Lung (tissue), 12 donors: ENCODE measurements around the gene SEZ6L2. TPM values are rescaled to one million over a fixed set of nuclear protein-coding genes. Genes with fewer than 3 reads are reported as not detected.

Experiments used
- ATAC-seq: fragments of 200-7000 bp; cut with Tn5 transposase; one replicate; pipeline ENCODE4 v1.9.1; 2020; ENCODE audit warnings: moderate number of reproducible peaks; ENCODE audit not compliant: insufficient read depth, low FRiP score
- DNase-seq, 3 donors: peaks; one replicate each; pipeline ENCODE4 v3.0.0-alpha.2; 2013 to 2017
- H3K27ac ChIP-seq, 2 donors: one replicate each; pipeline ENCODE4 v1.5.1; 2013; ENCODE audit warnings: mild to moderate bottlenecking in 2 of 2, moderate library complexity in 2 of 2, control low read depth in 1 of 2, inconsistent platforms in 1 of 2, low read depth in 1 of 2, low read length in 1 of 2
- H3K27me3 ChIP-seq, 3 donors: one replicate each; pipeline ENCODE4 v1.5.1; 2013; ENCODE audit warnings: low read length in 2 of 3; ENCODE audit not compliant: control insufficient read depth in 3 of 3, insufficient read depth in 3 of 3
- H3K36me3 ChIP-seq, 4 donors: one replicate each; pipeline ENCODE4 v1.5.1; 2013; ENCODE audit warnings: low read length in 4 of 4, mild to moderate bottlenecking in 1 of 4, moderate library complexity in 1 of 4; ENCODE audit not compliant: control insufficient read depth in 4 of 4, insufficient read depth in 4 of 4
- H3K4me1 ChIP-seq, 5 donors: one replicate each; pipeline ENCODE4 v1.5.1; 2013; ENCODE audit warnings: low read length in 5 of 5, mild to moderate bottlenecking in 2 of 5, moderate library complexity in 1 of 5; ENCODE audit not compliant: control insufficient read depth in 5 of 5, insufficient read depth in 5 of 5
- H3K4me3 ChIP-seq: one replicate; pipeline ENCODE4 v1.5.1; 2013; ENCODE audit warnings: mild to moderate bottlenecking, control low read depth, moderate library complexity
- H3K9ac ChIP-seq, 2 donors: one replicate each; pipeline ENCODE4 v1.5.1; 2013; ENCODE audit warnings: low read length in 2 of 2, control low read depth in 1 of 2; ENCODE audit not compliant: insufficient read depth in 1 of 2
- H3K9me3 ChIP-seq, 4 donors: one replicate each; pipeline ENCODE4 v1.5.1; 2013; ENCODE audit warnings: low read length in 3 of 4, mild to moderate bottlenecking in 1 of 4, moderate library complexity in 1 of 4; ENCODE audit not compliant: control insufficient read depth in 4 of 4, insufficient read depth in 3 of 4
- CTCF ChIP-seq: IDR thresholded peaks from 2 replicates; pipeline ENCODE4 v1.5.1; 2012; ENCODE audit warnings: mild to moderate bottlenecking; ENCODE audit errors: control extremely low read depth, extremely low read depth
- WGBS, 2 donors: extraction: QIAGEN DNeasy Blood & Tissue Kit; methylation state at CpG; one replicate each; pipeline ENCODE4 v1.1.7; 2013; 5-methylcytosine and 5-hydroxymethylcytosine counted together
- polyA plus RNA-seq, 2 donors: library from polyadenylated mRNA; stranded (reverse); fragments of 200-250 nt; gene quantifications; one replicate each; pipeline ENCODE4 v1.2.1, GENCODE V29; 2013
- total RNA-seq, 2 donors: library from RNA; depleted of rRNA in 1 of 2; stranded (reverse); fragments of >200 nt in 1 of 2; gene quantifications; one replicate each; pipeline ENCODE4 v1.2.1, GENCODE V29; 2014 to 2021
- donor health status: control.
- donor health status: control.
- donor health status: Bipolar disorder and iron deficiency.
- donor health status: healthy.
- donor health status: DM: yes; HTN: yes; CAD: no.

Gene SEZ6L2
- total and polyA plus RNA-seq, 4 donors = 4.6 to 19.2 (median 6.1) TPM

- Histone ChIP-seq H3K9ac (no peak overlapping the region), H3K9me3 (no peaks in the 10 kb centered on the region), H3K36me3 (peaks cover 0 to 19% (median 5%) of the 10 kb centered on the region in 4 donors), H3K4me1 (peaks cover 0 to 15% (median 8%) of the 10 kb centered on the region in 5 donors), H3K4me3 (no peak overlapping the region), H3K27me3 (no peaks in the 10 kb centered on the region), H3K27ac (no peak overlapping the region)
- 96 to 98% methylated on average over 12 of the region's 12 CpGs for WGBS, 2 donors
- no peak for TF ChIP-seq CTCF
- ATAC-seq = no peak
- no peak for DNase-seq
Measured at GRCh38 chr16:29922986-29923501, 23.7 kb upstream of the SEZ6L2 start.

- H3K36me3 ChIP-seq = peaks cover 0 to 19% (median 5%) of the 10 kb centered on the region in 4 donors
- peaks cover 0 to 15% (median 8%) of the 10 kb centered on the region in 5 donors for H3K4me1 ChIP-seq
- H3K9ac ChIP-seq = no peak overlapping the region
- WGBS, 2 donors = 95 to 99% methylated on average over 2 of the region's 2 CpGs
- H3K9me3 ChIP-seq = no peaks in the 10 kb centered on the region
- no peak for TF ChIP-seq CTCF
- no peak overlapping the region for H3K4me3 ChIP-seq
- H3K27ac ChIP-seq = no peak overlapping the region
- DNase-seq (no peak), ATAC-seq (no peak)
- no peaks in the 10 kb centered on the region for H3K27me3 ChIP-seq
Measured at GRCh38 chr16:29922326-29922725, 23.0 kb upstream of the SEZ6L2 start.

GRCh38 chr16:29921034-29921385 is 21.7 kb upstream of the SEZ6L2 start:
- Histone ChIP-seq H3K4me1 (peaks cover 0 to 7% (median 5%) of the 10 kb centered on the region in 5 donors), H3K9me3 (no peaks in the 10 kb centered on the region), H3K27me3 (no peaks in the 10 kb centered on the region), H3K36me3 (peaks cover 0 to 21% (median 5%) of the 10 kb centered on the region in 4 donors), H3K4me3 (no peak overlapping the region), H3K27ac (no peak overlapping the region), H3K9ac (no peak overlapping the region)
- ATAC-seq (no peak), DNase-seq (no peak)
- 84 to 95% methylated on average over 3 of the region's 3 CpGs for WGBS, 2 donors
- TF ChIP-seq CTCF = no peak
